Measurements from ENCODE around the gene CD59.

The CD59 gene

GRCh38 chr11:33766085-33766484, 29.9 kb upstream of the CD59 start:
- TF ChIP-seq REST (IDR thresholded peaks at IDR 0.05; ENCODE audit: insufficient read depth in 1 of 2, low read depth in 2 of 2, low read length in 2 of 2) (no peak), FOXP2 (optimal IDR thresholded peaks at IDR 0.05; ENCODE audit: borderline replicate concordance, extremely low read depth, extremely low read length, insufficient read depth) (no peak), TAF1 (IDR thresholded peaks at IDR 0.05; ENCODE audit: borderline replicate concordance, insufficient read depth, low read length) (no peak), POLR2AphosphoS5 (IDR thresholded peaks at IDR 0.05; ENCODE audit: low read depth, low read length) (no peak), SIN3A (IDR thresholded peaks at IDR 0.05; ENCODE audit: borderline replicate concordance, insufficient read depth, low read length) (no peak)

- TF ChIP-seq TAF1 (IDR thresholded peaks at IDR 0.05; ENCODE audit: borderline replicate concordance, insufficient read depth, low read length) (no peak), SIN3A (IDR thresholded peaks at IDR 0.05; ENCODE audit: borderline replicate concordance, insufficient read depth, low read length) (no peak), POLR2AphosphoS5 (IDR thresholded peaks at IDR 0.05; ENCODE audit: low read depth, low read length) (no peak), FOXP2 (optimal IDR thresholded peaks at IDR 0.05; ENCODE audit: borderline replicate concordance, extremely low read depth, extremely low read length, insufficient read depth) (no peak), REST (IDR thresholded peaks at IDR 0.05; ENCODE audit: insufficient read depth in 1 of 2, low read depth in 2 of 2, low read length in 2 of 2) (no peak)
Measured at GRCh38 chr11:33761471-33761870, 25.2 kb upstream of the CD59 start.

- TF ChIP-seq TAF1 (IDR thresholded peaks at IDR 0.05; ENCODE audit: borderline replicate concordance, insufficient read depth, low read length) (no peak), POLR2AphosphoS5 (IDR thresholded peaks at IDR 0.05; ENCODE audit: low read depth, low read length) (no peak), SIN3A (IDR thresholded peaks at IDR 0.05; ENCODE audit: borderline replicate concordance, insufficient read depth, low read length) (no peak), FOXP2 (optimal IDR thresholded peaks at IDR 0.05; ENCODE audit: borderline replicate concordance, extremely low read depth, extremely low read length, insufficient read depth) (no peak), REST (IDR thresholded peaks at IDR 0.05; ENCODE audit: insufficient read depth in 1 of 2, low read depth in 2 of 2, low read length in 2 of 2) (no peak)
Measured at GRCh38 chr11:33753304-33753967, 17.2 kb upstream of the CD59 start.

GRCh38 chr11:33751878-33752277, 15.7 kb upstream of the CD59 start:
- no peak for TF ChIP-seq FOXP2 (optimal IDR thresholded peaks at IDR 0.05; ENCODE audit: borderline replicate concordance, extremely low read depth, extremely low read length, insufficient read depth)
- TF ChIP-seq POLR2AphosphoS5 (IDR thresholded peaks at IDR 0.05; ENCODE audit: low read depth, low read length), result no peak
- TF ChIP-seq SIN3A (IDR thresholded peaks at IDR 0.05; ENCODE audit: borderline replicate concordance, insufficient read depth, low read length), result no peak
- no peak for TF ChIP-seq REST (IDR thresholded peaks at IDR 0.05; ENCODE audit: insufficient read depth in 1 of 2, low read depth in 2 of 2, low read length in 2 of 2)
- no peak for TF ChIP-seq TAF1 (IDR thresholded peaks at IDR 0.05; ENCODE audit: borderline replicate concordance, insufficient read depth, low read length)
